GM12873 (cell line): ENCODE data around the gene MAPK8.

Experiments used
- TF ChIP-seq, protein P1 (sequence below): IDR thresholded peaks from 2 replicates; pipeline ENCODE4 v1.5.1; 2012; ENCODE audit warnings: low read depth, mild to moderate bottlenecking, moderate library complexity, low read length, control low read depth; ENCODE audit not compliant: insufficient read depth; ENCODE audit errors: missing control alignments

The MAPK8 gene

DNA sequence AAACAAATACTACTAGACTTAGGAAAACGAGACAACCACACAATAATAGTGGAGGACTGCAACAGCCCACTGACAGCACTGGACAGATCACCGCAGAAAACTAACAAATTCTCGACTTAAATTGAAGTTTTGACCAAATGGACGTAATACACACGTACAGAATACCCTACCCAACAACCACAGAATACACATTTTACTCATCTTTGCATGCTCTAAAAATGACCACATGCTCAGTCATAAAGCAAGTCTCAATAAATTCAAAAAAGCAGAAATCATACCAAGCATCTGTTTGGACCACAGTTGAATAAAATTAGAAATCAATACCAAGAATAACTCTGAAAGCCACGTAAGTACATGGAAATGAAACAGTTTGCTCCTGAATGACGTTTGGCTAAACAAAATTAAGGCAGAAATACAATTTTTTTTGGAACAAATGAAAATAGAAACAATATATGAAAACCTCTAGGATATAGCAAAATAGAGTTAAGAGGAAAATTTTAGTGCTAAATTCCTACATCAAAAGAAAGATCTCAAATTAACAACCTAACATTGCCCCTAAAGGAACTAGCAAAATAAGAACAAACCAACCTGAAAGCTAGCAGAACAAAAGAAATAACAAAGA, 30.6 kb downstream of the MAPK8 start:
- TF ChIP-seq, protein P1, sequence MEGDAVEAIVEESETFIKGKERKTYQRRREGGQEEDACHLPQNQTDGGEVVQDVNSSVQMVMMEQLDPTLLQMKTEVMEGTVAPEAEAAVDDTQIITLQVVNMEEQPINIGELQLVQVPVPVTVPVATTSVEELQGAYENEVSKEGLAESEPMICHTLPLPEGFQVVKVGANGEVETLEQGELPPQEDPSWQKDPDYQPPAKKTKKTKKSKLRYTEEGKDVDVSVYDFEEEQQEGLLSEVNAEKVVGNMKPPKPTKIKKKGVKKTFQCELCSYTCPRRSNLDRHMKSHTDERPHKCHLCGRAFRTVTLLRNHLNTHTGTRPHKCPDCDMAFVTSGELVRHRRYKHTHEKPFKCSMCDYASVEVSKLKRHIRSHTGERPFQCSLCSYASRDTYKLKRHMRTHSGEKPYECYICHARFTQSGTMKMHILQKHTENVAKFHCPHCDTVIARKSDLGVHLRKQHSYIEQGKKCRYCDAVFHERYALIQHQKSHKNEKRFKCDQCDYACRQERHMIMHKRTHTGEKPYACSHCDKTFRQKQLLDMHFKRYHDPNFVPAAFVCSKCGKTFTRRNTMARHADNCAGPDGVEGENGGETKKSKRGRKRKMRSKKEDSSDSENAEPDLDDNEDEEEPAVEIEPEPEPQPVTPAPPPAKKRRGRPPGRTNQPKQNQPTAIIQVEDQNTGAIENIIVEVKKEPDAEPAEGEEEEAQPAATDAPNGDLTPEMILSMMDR, result no peak

DNA sequence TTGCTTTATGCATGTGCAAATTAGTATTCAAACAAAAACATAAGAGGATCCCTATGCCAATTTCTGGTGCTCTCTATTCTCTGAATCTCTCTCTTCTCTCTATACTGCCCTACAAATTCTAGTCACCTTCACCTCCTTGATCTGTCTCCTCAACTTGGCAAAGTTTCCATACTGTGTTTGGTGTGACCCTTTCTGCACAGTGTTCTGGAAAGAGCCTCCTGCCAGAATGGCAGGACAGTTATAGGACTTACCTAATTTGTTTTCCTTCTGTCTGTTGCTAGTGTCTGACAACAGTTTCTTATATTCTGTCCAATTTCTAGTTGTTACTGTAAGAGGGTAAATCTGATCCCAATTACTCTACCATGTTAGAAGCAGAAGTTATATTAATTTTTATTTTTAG, 34.3 kb downstream of the MAPK8 start:
- TF ChIP-seq, protein P1, result no peak

DNA sequence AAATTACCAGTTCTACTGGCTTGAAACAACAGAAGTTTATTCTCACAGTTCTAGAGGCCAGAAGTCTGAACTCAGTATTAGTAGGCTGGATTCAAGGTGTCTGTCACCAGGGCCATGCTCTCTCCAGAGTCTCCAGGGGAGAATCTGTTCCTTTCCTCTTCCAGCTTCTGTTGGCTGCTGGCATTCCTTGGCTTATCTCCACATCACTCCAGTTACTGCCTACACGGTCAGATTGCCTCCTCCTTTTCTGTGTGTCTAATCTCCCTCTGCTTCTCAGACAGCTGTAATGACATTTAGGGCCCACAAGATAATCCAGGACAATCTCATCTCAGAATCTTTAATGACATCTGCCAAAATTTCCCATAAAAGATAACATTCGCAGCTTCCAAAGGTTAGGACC, 36.6 kb downstream of the MAPK8 start:
- TF ChIP-seq, protein P1, result no peak

DNA sequence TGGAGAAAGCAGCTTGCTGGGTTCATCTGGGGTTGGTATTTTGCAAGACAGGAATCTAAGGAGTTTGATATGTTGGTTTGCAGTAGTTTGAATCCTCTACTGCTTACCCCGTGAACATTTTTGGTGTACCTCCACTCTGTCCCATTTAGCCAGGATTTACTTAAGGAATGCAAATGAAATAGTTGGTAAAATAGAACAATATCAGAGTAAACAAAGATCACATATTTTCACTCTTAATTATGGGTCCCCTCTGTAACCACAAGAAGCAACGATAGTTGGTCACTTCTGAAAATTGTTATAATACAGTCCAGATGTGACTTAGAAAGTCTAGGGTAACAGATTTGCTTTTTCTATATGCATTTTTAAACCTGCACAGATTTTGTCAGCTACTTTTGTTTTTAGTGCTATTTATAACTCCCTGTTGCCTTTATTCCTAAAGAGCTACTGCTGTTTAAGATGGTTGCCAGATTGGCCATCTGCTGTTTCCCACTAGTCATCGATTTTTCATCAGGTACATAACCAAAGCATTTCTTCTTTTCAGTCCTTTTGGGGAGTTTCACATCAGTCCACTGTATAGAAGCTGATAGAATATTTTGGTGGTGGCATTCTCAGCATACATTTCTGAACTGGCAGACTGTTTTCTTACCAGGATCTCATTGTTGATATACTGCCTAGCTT, 37.6 kb downstream of the MAPK8 start:
- TF ChIP-seq, protein P1, result no peak

DNA sequence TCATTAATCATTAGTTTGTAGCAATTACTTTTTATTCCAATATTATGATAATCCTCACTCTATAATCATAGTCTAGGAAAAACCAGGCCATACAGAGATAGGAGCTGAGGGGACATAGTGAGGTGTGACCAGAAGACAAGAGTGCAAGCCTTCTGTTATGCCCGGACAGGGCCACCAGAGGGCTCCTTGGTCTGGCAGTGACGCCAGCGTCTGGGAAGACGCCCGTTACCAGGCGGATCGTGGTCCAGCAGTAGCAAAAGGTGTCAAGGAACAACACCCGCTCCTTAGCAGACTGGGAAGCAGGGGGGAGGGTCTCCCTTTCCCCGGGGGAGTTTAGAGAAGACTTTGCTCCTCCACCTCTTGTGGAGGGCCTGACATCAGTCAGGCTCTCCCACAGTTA, 39.8 kb downstream of the MAPK8 start:
- TF ChIP-seq, protein P1, result peak; percentile 4

DNA sequence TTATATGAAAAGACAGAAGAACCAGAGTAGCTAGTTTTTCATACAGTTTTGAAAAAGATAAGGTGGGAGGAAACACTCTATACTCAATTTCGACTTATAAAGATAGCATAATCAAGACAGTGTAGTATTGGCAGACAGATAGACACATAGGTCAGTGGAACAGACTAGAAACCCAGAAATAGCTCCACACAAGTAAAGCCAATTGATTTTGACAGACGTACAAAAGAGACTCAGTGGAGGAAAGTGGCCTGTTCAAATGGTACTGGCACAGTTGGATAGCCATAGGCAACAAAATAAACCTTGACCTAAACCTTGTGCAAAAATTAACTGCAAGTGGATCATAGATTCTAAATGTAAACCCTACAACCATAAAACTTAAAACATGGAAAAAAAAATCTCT, 46.8 kb downstream of the MAPK8 start:
- TF ChIP-seq, protein P1, result no peak

DNA sequence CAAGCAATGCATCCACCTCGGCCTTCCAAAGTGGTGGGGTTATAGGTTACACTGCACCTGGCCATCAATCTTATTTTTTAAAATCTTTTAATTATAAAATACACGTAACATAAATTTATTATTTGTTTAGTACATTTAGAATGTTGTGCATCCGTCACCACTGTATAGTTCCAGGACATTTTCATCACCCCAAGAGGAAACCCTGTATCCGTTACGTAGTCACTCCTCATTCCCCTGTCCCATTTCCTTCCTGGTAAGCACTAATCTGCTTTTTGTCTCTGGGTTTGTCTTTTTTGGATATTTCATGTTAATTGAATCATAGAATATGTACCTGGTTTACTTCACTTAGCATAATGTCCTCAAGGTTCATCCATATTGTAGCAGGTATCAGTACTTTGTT, 51.2 kb downstream of the MAPK8 start:
- TF ChIP-seq, protein P1, result no peak
